Peyer's patch (tissue), 4 donors: Measurements from ENCODE around the gene MOCOS. TPM values are rescaled to one million over a fixed set of nuclear protein-coding genes. Genes with fewer than 3 reads are reported as not detected.

Experiments used
- DNase-seq, 3 donors: peaks; one replicate each; pipeline ENCODE4 v3.0.0-alpha.2; 2017 to 2019
- H3K27ac ChIP-seq, 4 donors: fragments of 200-600 bp; sonication (generic); one replicate each; pipeline ENCODE4 v1.5.1; 2016 to 2019
- H3K27me3 ChIP-seq, 2 donors: fragments of 200-600 bp; sonication (generic); one replicate each; pipeline ENCODE4 v1.5.1; 2019
- H3K36me3 ChIP-seq, 3 donors: fragments of 200-600 bp; sonication (generic); one replicate each; pipeline ENCODE4 v1.5.1; 2016 to 2019
- H3K4me1 ChIP-seq, 4 donors: fragments of 200-600 bp; sonication (generic); one replicate each; pipeline ENCODE4 v1.5.1; 2016 to 2019
- H3K4me3 ChIP-seq, 4 donors: fragments of 200-600 bp; sonication (generic); 1 replicate in 3 of 4; 2 replicates in 1 of 4; pipeline ENCODE4 v1.5.1; 2016 to 2019; ENCODE audit warnings: mild to moderate bottlenecking in 1 of 4
- H3K9me3 ChIP-seq, 4 donors: fragments of 200-600 bp; sonication (generic); one replicate each; pipeline ENCODE4 v1.5.1; 2016 to 2019; ENCODE audit warnings: mild to moderate bottlenecking in 1 of 4
- CTCF ChIP-seq, 6 experiments: fragments of 450-650 bp in 4 of 6; fragments of 200-600 bp in 2 of 6; sonication (generic) in 1 of 6; IDR thresholded peaks; one replicate each; pipeline ENCODE4 v1.5.1; 2017 to 2019; ENCODE audit warnings: antibody characterized with exemption in 6 of 6, mild to moderate bottlenecking in 3 of 6, moderate library complexity in 1 of 6
- POLR2A ChIP-seq, 2 donors: fragments of 450-650 bp; IDR thresholded peaks; one replicate each; pipeline ENCODE4 v1.5.1; 2017; ENCODE audit warnings: antibody characterized with exemption in 2 of 2, mild to moderate bottlenecking in 2 of 2, moderate library complexity in 2 of 2
- total RNA-seq, 4 donors: library from RNA; depleted of rRNA; stranded (reverse); fragments of >200 nt; gene quantifications; one replicate each; pipeline ENCODE4 v1.1.0, GENCODE V29; 2016

Gene MOCOS
- total RNA-seq, 4 donors from 2014 or later, result 5.0 to 34.0 (median 25.4) TPM

GRCh38 chr18:36274083-36274715 is 86.9 kb downstream of the MOCOS start:
- no peaks in the 10 kb centered on the region for H3K36me3 ChIP-seq
- H3K4me3 ChIP-seq, result no peak overlapping the region
- DNase-seq, result no peak
- H3K27me3 ChIP-seq, result no peaks in the 10 kb centered on the region
- no peak overlapping the region for H3K27ac ChIP-seq
- TF ChIP-seq POLR2A (IDR thresholded peaks at IDR 0.05) (no peak), CTCF (IDR thresholded peaks at IDR 0.05) (no peak)
- H3K4me1 ChIP-seq, result no peaks in the 10 kb centered on the region
- H3K9me3 ChIP-seq, result no peaks in the 10 kb centered on the region

- TF ChIP-seq POLR2A (IDR thresholded peaks at IDR 0.05), result no peak
- no peak for TF ChIP-seq CTCF (IDR thresholded peaks at IDR 0.05)
- no peaks in the 10 kb centered on the region for H3K36me3 ChIP-seq
- H3K4me3 ChIP-seq, result no peak overlapping the region
- no peak for DNase-seq
- H3K27ac ChIP-seq, result no peak overlapping the region
- H3K9me3 ChIP-seq, result no peaks in the 10 kb centered on the region
- H3K27me3 ChIP-seq, result no peaks in the 10 kb centered on the region
- no peaks in the 10 kb centered on the region for H3K4me1 ChIP-seq
These were observed 88.3 kb downstream of the MOCOS start for GRCh38 chr18:36275561-36275960.

- H3K9me3 ChIP-seq, result no peaks in the 10 kb centered on the region
- no peaks in the 10 kb centered on the region for H3K36me3 ChIP-seq
- H3K4me1 ChIP-seq, result no peaks in the 10 kb centered on the region
- no peak for DNase-seq
- H3K27ac ChIP-seq, result no peak overlapping the region
- no peaks in the 10 kb centered on the region for H3K27me3 ChIP-seq
- TF ChIP-seq POLR2A (IDR thresholded peaks at IDR 0.05), result no peak
- TF ChIP-seq CTCF (IDR thresholded peaks at IDR 0.05), result no peak
- H3K4me3 ChIP-seq, result no peak overlapping the region
These were observed 91.7 kb downstream of the MOCOS start for GRCh38 chr18:36279001-36279400.

- TF ChIP-seq CTCF (IDR thresholded peaks at IDR 0.05) (no peak), POLR2A (IDR thresholded peaks at IDR 0.05) (no peak)
- no peak for DNase-seq
- no peak overlapping the region for H3K4me3 ChIP-seq
- H3K27ac ChIP-seq, result no peak overlapping the region
- H3K9me3 ChIP-seq, result no peaks in the 10 kb centered on the region
- H3K4me1 ChIP-seq, result no peaks in the 10 kb centered on the region
- no peaks in the 10 kb centered on the region for H3K27me3 ChIP-seq
- no peaks in the 10 kb centered on the region for H3K36me3 ChIP-seq
These were observed 94.6 kb downstream of the MOCOS start for GRCh38 chr18:36281936-36282335.

GRCh38 chr18:36283448-36283847 is 96.2 kb downstream of the MOCOS start:
- peaks cover 0 to under 1% (median 0%) of the 10 kb centered on the region in 4 donors for H3K9me3 ChIP-seq
- H3K27me3 ChIP-seq, result no peaks in the 10 kb centered on the region
- no peaks in the 10 kb centered on the region for H3K36me3 ChIP-seq
- TF ChIP-seq CTCF (IDR thresholded peaks at IDR 0.05) (no peak), POLR2A (IDR thresholded peaks at IDR 0.05) (no peak)
- no peak for DNase-seq
- H3K27ac ChIP-seq, result no peak overlapping the region
- H3K4me1 ChIP-seq, result no peaks in the 10 kb centered on the region
- no peak overlapping the region for H3K4me3 ChIP-seq

- H3K9me3 ChIP-seq, result peaks cover 0 to 4% (median 0%) of the 10 kb centered on the region in 4 donors
- DNase-seq, result no peak
- no peaks in the 10 kb centered on the region for H3K4me1 ChIP-seq
- H3K36me3 ChIP-seq, result no peaks in the 10 kb centered on the region
- no peaks in the 10 kb centered on the region for H3K27me3 ChIP-seq
- no peak overlapping the region for H3K4me3 ChIP-seq
- H3K27ac ChIP-seq, result no peak overlapping the region
- TF ChIP-seq CTCF (IDR thresholded peaks at IDR 0.05) (no peak), POLR2A (IDR thresholded peaks at IDR 0.05) (no peak)
These were observed 97.0 kb downstream of the MOCOS start for GRCh38 chr18:36284268-36284667.
